ENCODE measurements around the gene KRT81.
"Not testable (repeated sequence)": the region's sequence is repeated elsewhere in the genome, so short reads cannot be mapped to it uniquely, and the experiment has no call there.

The KRT81 gene

DNA sequence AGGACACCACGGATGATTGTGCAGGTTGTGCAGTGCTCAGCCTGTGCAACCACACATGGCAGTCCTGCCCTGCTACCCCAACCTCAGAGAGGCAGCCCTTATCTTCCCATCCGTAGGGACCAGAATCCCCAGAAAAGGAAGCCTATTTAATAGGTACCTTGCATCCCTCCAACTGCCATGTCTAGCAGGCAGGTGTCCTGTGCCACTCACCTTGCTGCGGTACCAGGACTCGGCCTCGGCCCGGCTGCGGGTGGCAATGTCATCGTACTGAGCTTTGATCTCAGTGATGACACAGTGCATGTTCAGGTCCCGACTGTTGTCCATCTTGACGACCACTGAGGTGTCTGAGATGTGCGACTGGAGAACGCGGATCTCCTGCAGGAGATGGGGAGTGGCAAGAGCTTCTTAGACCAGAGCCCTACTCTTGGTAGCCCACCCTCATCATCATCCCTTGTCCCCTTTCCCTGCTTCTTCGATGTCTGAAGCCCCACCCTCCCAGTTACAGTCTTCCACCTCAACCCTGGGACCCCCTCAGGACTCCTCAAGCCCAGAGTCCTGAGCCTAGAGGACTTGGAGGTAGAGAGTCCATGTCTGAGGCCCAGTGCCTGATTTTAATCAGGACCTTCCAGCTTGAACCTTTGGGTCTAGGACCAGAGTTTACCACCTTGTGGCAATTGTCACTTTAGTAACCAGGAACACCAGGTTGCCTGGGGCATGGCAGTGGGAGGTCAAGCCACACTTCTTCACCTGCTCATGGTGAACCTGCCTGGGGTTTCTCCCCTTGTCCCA is 37.7 kb downstream of the KRT81 start:
- POLR2A ChIA-PET = interaction anchor here (0.9 kb wide), 1 partner anchor 11 kb away, joined by 3 read pairs; no protein-coding TSS in a partner anchor
- CTCF ChIA-PET = interaction anchor here (2.0 to 13.9 kb wide), 2 partner anchors 10 to 25 kb away, joined by 7 to 128 read pairs; no protein-coding TSS in a partner anchor
- no peak overlapping the region for H3K4me3 ChIP-seq (ENCODE audit: low read depth, low read length)
- DNase-seq (ENCODE audit: low read depth, low spot score) = no peak
- TF ChIP-seq, protein P1, sequence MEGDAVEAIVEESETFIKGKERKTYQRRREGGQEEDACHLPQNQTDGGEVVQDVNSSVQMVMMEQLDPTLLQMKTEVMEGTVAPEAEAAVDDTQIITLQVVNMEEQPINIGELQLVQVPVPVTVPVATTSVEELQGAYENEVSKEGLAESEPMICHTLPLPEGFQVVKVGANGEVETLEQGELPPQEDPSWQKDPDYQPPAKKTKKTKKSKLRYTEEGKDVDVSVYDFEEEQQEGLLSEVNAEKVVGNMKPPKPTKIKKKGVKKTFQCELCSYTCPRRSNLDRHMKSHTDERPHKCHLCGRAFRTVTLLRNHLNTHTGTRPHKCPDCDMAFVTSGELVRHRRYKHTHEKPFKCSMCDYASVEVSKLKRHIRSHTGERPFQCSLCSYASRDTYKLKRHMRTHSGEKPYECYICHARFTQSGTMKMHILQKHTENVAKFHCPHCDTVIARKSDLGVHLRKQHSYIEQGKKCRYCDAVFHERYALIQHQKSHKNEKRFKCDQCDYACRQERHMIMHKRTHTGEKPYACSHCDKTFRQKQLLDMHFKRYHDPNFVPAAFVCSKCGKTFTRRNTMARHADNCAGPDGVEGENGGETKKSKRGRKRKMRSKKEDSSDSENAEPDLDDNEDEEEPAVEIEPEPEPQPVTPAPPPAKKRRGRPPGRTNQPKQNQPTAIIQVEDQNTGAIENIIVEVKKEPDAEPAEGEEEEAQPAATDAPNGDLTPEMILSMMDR (IDR thresholded peaks at IDR 0.05; ENCODE audit: insufficient read depth, low read length, missing control alignments) = no peak

DNA sequence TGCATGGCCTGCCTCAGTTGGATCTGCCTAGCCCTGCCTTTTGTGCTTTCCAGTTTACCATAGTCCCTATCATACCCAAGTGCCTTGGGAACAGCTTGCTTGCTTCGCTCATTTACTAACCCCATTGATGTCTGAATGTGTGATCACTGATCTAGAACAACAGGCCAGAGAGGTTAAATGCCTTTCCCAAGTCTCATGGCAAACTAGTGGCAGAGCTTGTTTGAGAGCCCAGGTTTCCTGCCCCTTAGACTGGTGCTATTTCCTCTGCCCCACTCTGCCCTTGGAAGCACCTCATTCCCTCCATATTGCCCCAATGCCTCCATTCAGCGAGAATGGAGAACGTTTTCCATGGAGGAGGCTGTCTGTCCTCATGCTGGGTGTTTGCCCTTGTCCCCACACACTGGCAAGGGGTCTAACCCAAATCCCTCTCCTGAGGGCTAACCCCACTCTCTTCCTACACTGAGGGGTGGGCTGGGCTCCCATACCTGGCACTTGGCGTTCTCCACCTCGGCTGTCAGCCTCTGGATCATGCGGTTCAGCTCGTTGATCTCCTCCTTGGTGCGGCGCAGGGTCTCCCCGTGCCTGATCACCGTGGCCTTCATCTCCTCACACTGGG is 38.5 kb downstream of the KRT81 start:
- CTCF ChIA-PET = interaction anchor here (1.3 to 13.9 kb wide), 3 partner anchors 11 to 25 kb away, joined by 3 to 128 read pairs (median 7); no protein-coding TSS in a partner anchor
- H3K4me3 ChIP-seq (ENCODE audit: low read depth, low read length) = no peak overlapping the region
- POLR2A ChIA-PET = interaction anchor here (0.9 kb wide), 1 partner anchor 10 kb away, joined by 3 read pairs; no protein-coding TSS in a partner anchor
- DNase-seq (ENCODE audit: low read depth, low spot score) = no peak
- TF ChIP-seq, protein P1 (IDR thresholded peaks at IDR 0.05; ENCODE audit: insufficient read depth, low read length, missing control alignments) = no peak

DNA sequence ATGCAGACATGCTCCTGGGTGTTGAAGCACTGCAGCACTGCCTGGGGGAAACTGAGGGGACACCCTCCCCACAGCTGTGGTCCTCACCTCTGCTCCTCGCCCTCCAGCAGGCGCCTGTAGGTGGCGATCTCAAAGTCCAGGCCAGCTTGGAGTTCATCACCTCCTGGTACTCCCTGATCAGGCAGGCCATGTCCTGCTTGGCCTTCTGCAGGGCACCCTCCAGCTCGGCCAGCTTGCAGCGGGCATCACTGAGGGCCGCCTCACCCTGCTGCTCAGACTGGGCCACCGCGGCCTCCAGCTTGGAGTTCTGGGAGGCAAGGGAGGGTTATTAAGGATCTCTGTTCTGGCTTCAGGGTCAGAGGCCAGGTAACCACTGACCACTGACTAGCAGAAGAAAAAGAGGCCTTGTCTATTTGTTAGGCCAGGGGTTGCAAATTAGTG is 39.1 kb downstream of the KRT81 start:
- H3K4me3 ChIP-seq (ENCODE audit: low read depth, low read length); DNase-seq (ENCODE audit: low read depth, low spot score); POLR2A ChIA-PET: not testable (repeated sequence)
- TF ChIP-seq, protein P1 (IDR thresholded peaks at IDR 0.05; ENCODE audit: insufficient read depth, low read length, missing control alignments) = peak; percentile 25
- CTCF ChIA-PET = interaction anchor here (1.2 to 13.9 kb wide), 7 partner anchors 12 to 95 kb away, joined by 3 to 128 read pairs (median 6); no protein-coding TSS in a partner anchor

DNA sequence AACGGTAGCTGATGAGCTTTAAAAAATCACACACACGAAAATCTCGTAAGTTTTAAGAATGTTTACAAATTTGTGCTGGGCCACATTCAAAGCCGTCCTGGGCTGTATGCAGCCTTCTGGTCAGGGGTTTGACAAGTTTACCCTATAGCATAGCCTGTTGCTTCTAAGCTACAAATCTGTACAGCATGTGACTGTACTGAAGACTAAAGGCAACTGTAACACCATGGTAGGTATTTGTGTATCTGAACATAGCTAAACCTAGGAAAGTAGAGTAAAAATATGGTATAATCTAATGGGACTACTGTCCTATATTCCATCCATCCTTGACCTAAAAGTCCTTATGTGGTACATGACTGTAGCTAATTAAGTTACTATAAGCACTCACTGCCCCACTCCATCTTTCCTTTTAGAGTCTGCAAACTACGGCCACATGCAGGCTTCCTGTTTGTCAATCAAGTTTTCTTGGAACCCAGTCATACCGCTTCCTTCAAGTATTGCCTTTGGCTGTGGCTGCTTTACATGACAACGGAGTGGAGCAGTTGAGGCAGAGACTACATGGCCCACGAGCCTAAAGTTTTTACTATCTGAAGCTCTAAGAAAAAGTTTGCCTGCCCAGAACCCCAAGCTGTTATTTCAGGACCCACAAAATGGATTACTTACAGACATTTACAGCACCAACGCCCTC is 39.8 kb downstream of the KRT81 start:
- TF ChIP-seq, protein P1 (IDR thresholded peaks at IDR 0.05; ENCODE audit: insufficient read depth, low read length, missing control alignments) = no peak
- DNase-seq (ENCODE audit: low read depth, low spot score) = no peak
- ChIA-PET CTCF (interaction anchor here (1.2 to 13.9 kb wide), 8 partner anchors 12 to 94 kb away, joined by 3 to 128 read pairs (median 6); no protein-coding TSS in a partner anchor), POLR2A (no interaction called here)
- H3K4me3 ChIP-seq (ENCODE audit: low read depth, low read length) = no peak overlapping the region

DNA sequence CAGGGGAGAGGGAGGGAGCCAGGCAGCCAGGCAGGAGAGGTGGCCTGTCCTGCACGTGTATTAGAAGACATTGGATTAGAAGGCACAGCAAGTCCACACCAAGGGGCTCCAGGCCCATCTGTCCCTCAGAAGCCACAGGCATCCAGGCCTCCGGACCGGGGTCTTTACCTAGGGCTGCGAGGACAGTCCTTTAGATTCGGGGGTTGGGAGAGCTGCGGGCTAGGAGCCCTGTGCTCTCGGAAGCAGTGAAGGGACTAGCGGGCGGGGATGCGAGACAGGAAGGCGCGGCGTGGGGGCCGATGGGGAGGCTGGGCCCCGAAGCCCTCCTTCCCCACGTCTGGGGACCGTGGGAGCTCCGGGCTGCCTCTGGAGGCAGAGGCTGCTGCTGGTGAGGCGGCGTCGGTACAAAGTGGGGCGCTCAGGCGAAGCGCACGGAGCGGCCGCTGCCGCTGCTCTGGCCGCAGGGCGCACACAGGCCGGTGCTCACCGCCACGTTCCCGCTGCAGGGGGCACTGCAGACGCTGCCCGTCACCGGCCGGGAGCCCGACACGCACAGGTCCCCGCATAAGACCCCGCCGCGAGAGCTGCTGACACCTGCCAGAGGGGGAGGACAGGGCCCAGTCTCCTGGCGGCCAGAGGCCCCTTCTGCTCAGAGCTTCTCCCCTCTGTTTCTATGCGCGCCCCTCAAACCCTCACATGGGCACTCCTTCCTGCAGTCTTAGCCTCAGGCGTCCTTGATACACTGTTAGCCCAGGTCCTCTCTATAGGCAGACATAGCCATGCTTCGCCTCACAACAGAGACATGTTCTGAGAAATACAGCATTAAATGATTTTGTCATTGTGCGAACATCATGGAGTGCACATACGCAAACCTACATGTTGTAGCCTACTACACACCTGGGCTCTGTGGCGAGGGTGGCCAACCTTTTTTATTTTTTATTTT is 41.0 kb downstream of the KRT81 start:
- DNase-seq (ENCODE audit: low read depth, low spot score) = no peak
- no peak overlapping the region for H3K4me3 ChIP-seq (ENCODE audit: low read depth, low read length)
- CTCF ChIA-PET = interaction anchor here (0.6 to 13.9 kb wide), 9 partner anchors 9 to 93 kb away, joined by 3 to 128 read pairs (median 5); no protein-coding TSS in a partner anchor
- POLR2A ChIA-PET = no interaction called here
- TF ChIP-seq, protein P1 (IDR thresholded peaks at IDR 0.05; ENCODE audit: insufficient read depth, low read length, missing control alignments) = no peak

Measured in AG04449 (cell line).